H1 (cell line): ENCODE results near the gene SLC4A8. TPM values are rescaled to one million over a fixed set of nuclear protein-coding genes. Genes with fewer than 3 reads are reported as not detected.

Source experiments
- CTCF ChIA-PET: fragments of 300-600 bp; sonication (Branson Sonifier 250); formaldehyde crosslinking; loops from one replicate; lab custom pipeline; 2021; ENCODE audit not compliant: partially characterized antibody; lab: Charles Lee
- POLR2A ChIA-PET: fragments of 300-600 bp; sonication (Branson Sonifier 250); formaldehyde crosslinking; loops from one replicate; lab custom pipeline; 2021; ENCODE audit warnings: inconsistent platforms; ENCODE audit not compliant: partially characterized antibody; lab: Charles Lee
- DNase-seq, 2 experiments: peaks; one replicate each; pipeline versions ENCODE4 v3.0.0 to v3.0.0-alpha.2; 2010 to 2022; ENCODE audit warnings: low spot score in 2 of 2, low read depth in 1 of 2, mixed read lengths in 1 of 2
- FAIRE-seq: peaks from 2 replicates; lab custom pipeline; 2011; peaks lifted over from hg19 to GRCh38; lab: Jason Lieb, UNC
- H2AFZ ChIP-seq: 2 replicates; pipeline ENCODE4 v1.8.1; 2012; ENCODE audit warnings: low read length, inconsistent platforms
- H2AK5ac ChIP-seq: 2 replicates; pipeline ENCODE4 v1.6.1; 2013; ENCODE audit warnings: low read depth, low read length
- H2BK120ac ChIP-seq: replicated peaks from 2 replicates; pipeline ENCODE3; 2013; ENCODE audit warnings: low read depth, low read length, inconsistent platforms
- H2BK12ac ChIP-seq: 2 replicates; pipeline ENCODE4 v1.6.1; 2013; ENCODE audit warnings: low read depth, low read length
- H2BK15ac ChIP-seq: 2 replicates; pipeline ENCODE4 v1.6.1; 2013; ENCODE audit warnings: low read length
- H2BK20ac ChIP-seq: 2 replicates; pipeline ENCODE4 v1.6.1; 2013; ENCODE audit warnings: low read length
- H2BK5ac ChIP-seq: 2 replicates; pipeline ENCODE4 v1.6.1; 2013; ENCODE audit warnings: low read depth, low read length
- H3K14ac ChIP-seq: 2 replicates; pipeline ENCODE4 v1.6.1; 2013; ENCODE audit warnings: inconsistent platforms; ENCODE audit not compliant: insufficient read length
- H3K18ac ChIP-seq: 2 replicates; pipeline ENCODE4 v1.6.1; 2013; ENCODE audit warnings: low read length; ENCODE audit errors: extremely low read depth
- H3K23ac ChIP-seq: 2 replicates; pipeline ENCODE4 v1.6.1; 2013; ENCODE audit warnings: inconsistent platforms; ENCODE audit not compliant: insufficient read length
- H3K23me2 ChIP-seq: 2 replicates; pipeline ENCODE4 v1.6.1; 2013; ENCODE audit warnings: low read depth, low read length
- H3K27ac ChIP-seq: 2 replicates; pipeline ENCODE4 v1.6.1; 2011; ENCODE audit warnings: low read depth, low read length, inconsistent platforms
- H3K27me3 ChIP-seq, 4 experiments: replicated peaks in 1 of 4; 1 replicate in 1 of 4; 2 replicates in 3 of 4; pipeline versions ENCODE4 v1.6.1 to v1.8.1; 2011 to 2013; ENCODE audit warnings: low read length in 3 of 4, mild to moderate bottlenecking in 3 of 4, inconsistent platforms in 2 of 4, mixed read lengths in 2 of 4, moderate library complexity in 1 of 4; ENCODE audit not compliant: control insufficient read depth in 3 of 4, insufficient read depth in 3 of 4; ENCODE audit errors: extremely low read depth in 1 of 4
- H3K36me3 ChIP-seq, 4 experiments: 2 replicates each; pipeline versions ENCODE4 v1.6.1 to v1.8.1; 2011 to 2013; ENCODE audit warnings: mild to moderate bottlenecking in 4 of 4, low read length in 3 of 4, moderate library complexity in 2 of 4, control low read depth in 1 of 4, inconsistent platforms in 1 of 4; ENCODE audit not compliant: insufficient read depth in 4 of 4, control insufficient read depth in 2 of 4
- H3K4ac ChIP-seq: replicated peaks from 2 replicates; pipeline ENCODE3; 2013; ENCODE audit warnings: low read length, low read depth, mixed read lengths, inconsistent platforms; ENCODE audit not compliant: insufficient read length
- H3K4me1 ChIP-seq, 4 experiments: replicated peaks in 1 of 4; 1 replicate in 1 of 4; 2 replicates in 3 of 4; pipeline versions ENCODE4 v1.6.1 to v1.8.1; 2011 to 2013; ENCODE audit warnings: low read length in 3 of 4, inconsistent platforms in 2 of 4, mixed read lengths in 1 of 4; ENCODE audit not compliant: insufficient read depth in 4 of 4, control insufficient read depth in 3 of 4
- H3K4me2 ChIP-seq, 2 experiments: 2 replicates each; pipeline versions ENCODE4 v1.6.1 to v1.8.1; 2011 to 2013; ENCODE audit warnings: low read depth in 2 of 2, low read length in 2 of 2, control low read depth in 1 of 2, inconsistent platforms in 1 of 2, mild to moderate bottlenecking in 1 of 2; ENCODE audit not compliant: insufficient read depth in 1 of 2
- H3K4me3 ChIP-seq, 4 experiments: fragments of 200-600, 300-600 bp in 1 of 4; sonication (generic), shearing (Covaris generic), sonication (Bioruptor Twin) in 1 of 4; 2 replicates each; pipeline versions ENCODE4 v1.5.1 to v1.8.1; 2011 to 2016; ENCODE audit warnings: low read length in 4 of 4, low read depth in 3 of 4, control low read depth in 2 of 4, inconsistent platforms in 2 of 4, mild to moderate bottlenecking in 2 of 4, mixed read lengths in 1 of 4, moderate library complexity in 1 of 4; ENCODE audit not compliant: insufficient read depth in 2 of 4; ENCODE audit errors: extremely low read depth in 1 of 4
- H3K56ac ChIP-seq: replicated peaks from 2 replicates; pipeline ENCODE3; 2013; ENCODE audit warnings: low read depth, mild to moderate bottlenecking, mixed read lengths, low read length, inconsistent platforms; ENCODE audit not compliant: insufficient read length
- H3K79me1 ChIP-seq: 2 replicates; pipeline ENCODE4 v1.6.1; 2013; ENCODE audit warnings: low read depth, low read length, control low read depth
- H3K79me2 ChIP-seq, 2 experiments: 2 replicates each; pipeline versions ENCODE4 v1.6.1 to v1.8.1; 2012 to 2013; ENCODE audit warnings: low read length in 2 of 2, mild to moderate bottlenecking in 2 of 2, inconsistent platforms in 1 of 2; ENCODE audit not compliant: insufficient read depth in 2 of 2, control insufficient read depth in 1 of 2
- H3K9ac ChIP-seq, 4 experiments: replicated peaks in 1 of 4; 1 replicate in 1 of 4; 2 replicates in 3 of 4; pipeline versions ENCODE4 v1.6.1 to v1.8.1; 2011 to 2013; ENCODE audit warnings: low read depth in 3 of 4, low read length in 3 of 4, control low read depth in 2 of 4, mild to moderate bottlenecking in 2 of 4, moderate library complexity in 2 of 4, inconsistent platforms in 1 of 4; ENCODE audit errors: extremely low read depth in 1 of 4
- H3K9me3 ChIP-seq, 2 experiments: 2 replicates each; pipeline versions ENCODE4 v1.6.1 to v1.8.1; 2012 to 2013; ENCODE audit warnings: mild to moderate bottlenecking in 2 of 2, moderate library complexity in 2 of 2, control low read depth in 1 of 2, inconsistent platforms in 1 of 2, low read depth in 1 of 2, low read length in 1 of 2, mixed read lengths in 1 of 2; ENCODE audit not compliant: insufficient read depth in 2 of 2
- H4K20me1 ChIP-seq, 2 experiments: replicated peaks in 1 of 2; 2 replicates each; pipeline versions ENCODE3 to v1.8.1; 2011 to 2013; ENCODE audit warnings: inconsistent platforms in 2 of 2, low read length in 2 of 2, mild to moderate bottlenecking in 1 of 2; ENCODE audit not compliant: insufficient read depth in 2 of 2, control insufficient read depth in 1 of 2
- H4K5ac ChIP-seq: 2 replicates; pipeline ENCODE4 v1.6.1; 2013; ENCODE audit warnings: low read length, low read depth, mixed read lengths, inconsistent platforms; ENCODE audit not compliant: insufficient read length
- H4K8ac ChIP-seq: 2 replicates; pipeline ENCODE4 v1.8.0; 2013; ENCODE audit warnings: mild to moderate bottlenecking, moderate library complexity, low read length, inconsistent platforms; ENCODE audit not compliant: insufficient read depth; ENCODE audit errors: extremely low read depth
- H4K91ac ChIP-seq: replicated peaks from 2 replicates; pipeline ENCODE3; 2013; ENCODE audit warnings: low read length, mixed read lengths, inconsistent platforms; ENCODE audit not compliant: insufficient read length
- CHD1 ChIP-seq: IDR thresholded peaks from 2 replicates; pipeline ENCODE4 v1.6.1; 2012; ENCODE audit warnings: low read depth, low read length, improper control_type of control experiment
- JUN ChIP-seq: IDR thresholded peaks from 2 replicates; pipeline ENCODE4 v1.6.1; 2011; ENCODE audit warnings: low read depth, mild to moderate bottlenecking, improper control_type of control experiment, low read length
- RFX5 ChIP-seq: IDR thresholded peaks from 2 replicates; pipeline ENCODE4 v1.6.1; 2011; ENCODE audit warnings: low read depth, low read length, improper control_type of control experiment, borderline replicate concordance
- SP1 ChIP-seq: IDR thresholded peaks from 2 replicates; pipeline ENCODE4 v1.6.1; 2011; ENCODE audit warnings: low read depth, low read length
- TAF1 ChIP-seq: IDR thresholded peaks from 2 replicates; pipeline ENCODE4 v1.6.1; 2011; ENCODE audit warnings: mild to moderate bottlenecking, low read depth, low read length
- TAF7 ChIP-seq: optimal IDR thresholded peaks from 2 replicates; pipeline ENCODE3; 2011; ENCODE audit warnings: low read depth, mild to moderate bottlenecking, inconsistent platforms, low read length, moderate library complexity, borderline replicate concordance
- polyA plus RNA-seq, 7 experiments: library from polyadenylated mRNA; depleted of rRNA in 3 of 7; stranded (reverse) in 5 of 7; unstranded in 2 of 7; fragments of >200 nt in 5 of 7; fragments of 200-250 nt in 2 of 7; gene quantifications; 1 replicate in 5 of 7; 2 replicates in 1 of 7; 4 replicates in 1 of 7; pipeline versions ENCODE4 v1.2.1 to v1.2.3, GENCODE V29; 2011 to 2013; ENCODE audit warnings: missing spikeins in 2 of 7, mixed read lengths in 2 of 7
- total RNA-seq: library from RNA; stranded (reverse); fragmentation: NEBNext Ultra II Directional; extraction: Animal tissue kit (Norgen Biotek cat#: 25700); gene quantifications from 2 replicates; pipeline ENCODE4 v1.2.1, GENCODE V29; 2021

The SLC4A8 gene
- total and polyA plus RNA-seq, 2 of the 8 experiments (the other 6 are each of a cell fraction or from before 2014, with no cell fraction given) = 11.2 to 13.4 TPM

DNA sequence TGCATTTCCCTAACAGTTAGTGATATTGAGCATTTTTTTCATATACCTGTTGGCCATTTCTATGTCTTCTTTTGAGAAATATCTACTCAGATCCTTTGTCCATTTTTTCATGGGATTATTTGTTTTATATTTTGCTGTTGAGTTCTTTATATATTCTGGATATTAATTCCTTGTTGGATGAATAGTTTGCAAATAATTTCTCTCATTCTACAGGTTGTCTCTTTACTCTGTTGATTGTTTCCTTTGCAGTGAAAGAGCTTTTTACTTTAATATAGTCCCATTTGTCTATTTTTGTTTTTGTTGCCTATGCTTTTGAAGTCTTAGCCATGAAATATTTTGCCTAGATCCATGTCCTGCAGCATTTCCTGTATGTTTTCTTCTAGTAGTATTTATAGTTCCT, 11.5 kb upstream of the SLC4A8 start:
- no peak overlapping the region for H2BK5ac ChIP-seq
- no peak overlapping the region for H4K8ac ChIP-seq
- no peaks in the 10 kb centered on the region for H3K23me2 ChIP-seq
- H3K9me3 ChIP-seq = no peaks in the 10 kb centered on the region
- no peak overlapping the region for H4K5ac ChIP-seq
- H2AK5ac ChIP-seq = no peak overlapping the region
- H4K20me1 ChIP-seq = peaks cover 0 to 1% of the 10 kb centered on the region in 2 experiments
- no peak overlapping the region for H2BK12ac ChIP-seq
- no peaks in the 10 kb centered on the region for H3K79me1 ChIP-seq
- no peak overlapping the region for H3K9ac ChIP-seq
- no peak for DNase-seq
- no peak overlapping the region for H3K23ac ChIP-seq
- no peak overlapping the region for H2BK15ac ChIP-seq
- no peak overlapping the region for H3K56ac ChIP-seq
- no peak overlapping the region for H3K4ac ChIP-seq
- no peak overlapping the region for H2BK120ac ChIP-seq
- TF ChIP-seq TAF7 (no peak), JUN (no peak), TAF1 (no peak), CHD1 (no peak), RFX5 (no peak), SP1 (no peak)
- CTCF ChIA-PET = no interaction called here
- H2BK20ac ChIP-seq = no peak overlapping the region
- no peaks in the 10 kb centered on the region for H3K79me2 ChIP-seq
- no peak overlapping the region for H3K27ac ChIP-seq
- H3K14ac ChIP-seq = no peak overlapping the region
- H3K4me1 ChIP-seq = no peaks in the 10 kb centered on the region; a peak in 1 of 7 replicates
- no peak overlapping the region for H2AFZ ChIP-seq
- no peak overlapping the region for H3K4me3 ChIP-seq
- no peak overlapping the region for H3K18ac ChIP-seq
- no peak overlapping the region for H3K4me2 ChIP-seq
- POLR2A ChIA-PET = interaction anchor here (0.6 to 1.2 kb wide), 2 partner anchors 20 to 391 kb away, joined by 3 read pairs; no protein-coding TSS in a partner anchor
- no peaks in the 10 kb centered on the region for H3K27me3 ChIP-seq
- no peak for FAIRE-seq
- H3K36me3 ChIP-seq = no peaks in the 10 kb centered on the region
- no peak overlapping the region for H4K91ac ChIP-seq
